CD4-positive, CD25-positive, alpha-beta regulatory T cell (primary cell): Measurements from ENCODE around the gene RPN2. TPM values are rescaled to one million over a fixed set of nuclear protein-coding genes. Genes with fewer than 3 reads are reported as not detected.
A peak's percentile ranks its signal among the peaks of the same experiment; 100 is the strongest.

Experiments
- ATAC-seq, 2 donors: fragments of 150-1000 bp; cut with Tn5 transposase; one replicate each; pipeline ENCODE4 v1.10.0; 2021; ENCODE audit warnings: low read depth in 2 of 2, moderate number of reproducible peaks in 2 of 2, moderate library complexity in 1 of 2
- DNase-seq, 3 donors: peaks; one replicate each; pipeline versions ENCODE4 v3.0.0 to v3.0.0-alpha.2; 2012 to 2022; ENCODE audit warnings: mixed read lengths in 1 of 3
- H3K27ac ChIP-seq: one replicate; pipeline ENCODE4 v1.7.0; 2013; ENCODE audit warnings: mild to moderate bottlenecking, low read length; ENCODE audit not compliant: insufficient read depth, poor library complexity, severe bottlenecking
- H3K27me3 ChIP-seq: one replicate; pipeline ENCODE4 v1.7.0; 2013; ENCODE audit warnings: low read length; ENCODE audit not compliant: control insufficient read depth, insufficient read depth
- H3K36me3 ChIP-seq: one replicate; pipeline ENCODE4 v1.7.0; 2013; ENCODE audit warnings: mild to moderate bottlenecking, low read length, moderate library complexity; ENCODE audit not compliant: control insufficient read depth, insufficient read depth
- H3K4me1 ChIP-seq: 2 replicates; pipeline ENCODE4 v1.7.0; 2013; ENCODE audit warnings: mild to moderate bottlenecking, low read length; ENCODE audit not compliant: insufficient read depth, control insufficient read depth, poor library complexity, severe bottlenecking
- H3K4me3 ChIP-seq: one replicate; pipeline ENCODE4 v1.7.0; 2013; ENCODE audit warnings: low read depth, mild to moderate bottlenecking, low read length, moderate library complexity
- H3K9me3 ChIP-seq, 2 experiments: 1 replicate in 1 of 2; 2 replicates in 1 of 2; pipeline ENCODE4 v1.7.0; 2013; ENCODE audit warnings: low read length in 2 of 2, mild to moderate bottlenecking in 1 of 2, moderate library complexity in 1 of 2; ENCODE audit not compliant: control insufficient read depth in 2 of 2
- H3K27ac Mint-ChIP-seq, 3 donors: one replicate each; pipeline ENCODE4 v1.8.0; 2020 to 2022; ENCODE audit warnings: mild to moderate bottlenecking in 3 of 3, mixed read lengths in 3 of 3, moderate library complexity in 2 of 3
- H3K27me3 Mint-ChIP-seq: one replicate; pipeline ENCODE4 v1.8.0; 2022; ENCODE audit warnings: mild to moderate bottlenecking, mixed read lengths
- H3K36me3 Mint-ChIP-seq: one replicate; pipeline ENCODE4 v1.8.0; 2020; ENCODE audit warnings: mixed read lengths
- H3K4me1 Mint-ChIP-seq, 4 donors: one replicate each; pipeline ENCODE4 v1.8.0; 2020 to 2022; ENCODE audit warnings: mixed read lengths in 4 of 4, mild to moderate bottlenecking in 1 of 4
- H3K4me3 Mint-ChIP-seq, 4 donors: one replicate each; pipeline ENCODE4 v1.8.0; 2020 to 2022; ENCODE audit warnings: mild to moderate bottlenecking in 4 of 4, mixed read lengths in 4 of 4, moderate library complexity in 3 of 4
- H3K9me3 Mint-ChIP-seq, 7 donors: one replicate each; pipeline ENCODE4 v1.8.0; 2020 to 2022; ENCODE audit warnings: mixed read lengths in 7 of 7, mild to moderate bottlenecking in 3 of 7, moderate library complexity in 2 of 7
- polyA plus RNA-seq, 4 donors: library from polyadenylated mRNA; unstranded; fragments of 300-500 nt; fragmentation: Illumina TruSeq; gene quantifications; one replicate each; pipeline ENCODE4 v1.2.3, GENCODE V29; 2021
- total RNA-seq: library from RNA; stranded (reverse); gene quantifications from one replicate; pipeline ENCODE4 v1.2.3, GENCODE V29; 2022

The RPN2 gene
- total and polyA plus RNA-seq, 5 donors from 2014 or later, result 101 to 259 (median 238) TPM

DNA sequence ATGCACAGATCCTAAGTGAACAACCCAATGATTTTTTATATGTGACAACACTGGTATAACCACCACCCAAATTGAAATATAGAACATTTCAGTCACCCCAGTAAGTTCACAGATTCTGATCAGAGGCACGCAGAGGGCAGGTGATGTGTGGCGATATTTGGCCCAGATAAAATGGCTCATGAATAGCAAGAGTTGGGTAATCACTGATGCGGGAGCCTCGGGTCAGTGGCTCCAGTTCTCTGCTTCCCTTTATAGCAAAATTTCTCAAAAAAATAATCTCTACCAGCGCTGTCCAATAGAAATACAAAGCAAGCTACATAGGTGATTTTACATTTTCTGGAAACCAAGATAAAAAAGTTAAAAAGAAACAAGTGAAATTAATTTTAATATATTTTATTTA, 67.6 kb downstream of the RPN2 start:
- Mint-ChIP-seq H3K36me3 (peaks cover 21% of the 10 kb centered on the region), H3K27me3 (no peaks in the 10 kb centered on the region), H3K4me3 (no peak overlapping the region), H3K4me1 (peaks cover 0 to 4% (median 1%) of the 10 kb centered on the region in 4 donors), H3K27ac (peak overlapping the region in 1 of 3 donors; percentile 55), H3K9me3 (peaks cover 0 to 3% (median 0%) of the 10 kb centered on the region in 7 donors)
- Histone ChIP-seq H3K36me3 (peaks cover 23% of the 10 kb centered on the region), H3K27me3 (no peaks in the 10 kb centered on the region), H3K9me3 (no peaks in the 10 kb centered on the region), H3K4me1 (no peaks in the 10 kb centered on the region), H3K4me3 (no peak overlapping the region), H3K27ac (no peak overlapping the region)
- ATAC-seq (no peak), DNase-seq (no peak)

DNA sequence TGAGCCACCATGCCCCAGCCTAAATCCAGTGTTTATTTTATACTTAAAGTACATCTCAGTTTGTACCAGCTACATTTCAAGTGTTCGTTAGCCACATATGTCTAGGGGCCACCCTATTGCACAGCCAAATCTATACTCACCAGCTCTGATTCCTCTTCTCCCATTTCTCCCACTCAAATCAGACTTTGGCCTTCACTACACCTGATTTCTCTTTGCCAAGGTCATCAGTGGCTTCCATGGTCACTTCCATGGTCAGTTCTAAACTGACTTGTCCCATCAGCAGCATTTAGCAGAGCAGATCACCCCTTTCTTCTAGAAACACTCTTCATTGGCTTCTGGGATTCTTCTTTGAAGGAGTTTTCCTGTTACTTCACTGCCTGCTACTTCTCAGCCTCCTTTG, 68.4 kb downstream of the RPN2 start:
- no peaks in the 10 kb centered on the region for H3K4me1 ChIP-seq
- H3K27ac ChIP-seq, result no peak overlapping the region
- H3K4me1 Mint-ChIP-seq, result peaks cover 0 to 4% (median 1%) of the 10 kb centered on the region in 4 donors
- H3K4me3 Mint-ChIP-seq, result no peak overlapping the region
- H3K36me3 ChIP-seq, result peaks cover 15% of the 10 kb centered on the region
- H3K9me3 ChIP-seq, result no peaks in the 10 kb centered on the region
- DNase-seq, result no peak
- H3K9me3 Mint-ChIP-seq, result peaks cover 0 to 3% (median 0%) of the 10 kb centered on the region in 7 donors
- H3K27ac Mint-ChIP-seq, result no peak overlapping the region
- no peaks in the 10 kb centered on the region for H3K27me3 Mint-ChIP-seq
- no peak overlapping the region for H3K4me3 ChIP-seq
- no peaks in the 10 kb centered on the region for H3K27me3 ChIP-seq
- H3K36me3 Mint-ChIP-seq, result peaks cover 17% of the 10 kb centered on the region
- ATAC-seq, result no peak

DNA sequence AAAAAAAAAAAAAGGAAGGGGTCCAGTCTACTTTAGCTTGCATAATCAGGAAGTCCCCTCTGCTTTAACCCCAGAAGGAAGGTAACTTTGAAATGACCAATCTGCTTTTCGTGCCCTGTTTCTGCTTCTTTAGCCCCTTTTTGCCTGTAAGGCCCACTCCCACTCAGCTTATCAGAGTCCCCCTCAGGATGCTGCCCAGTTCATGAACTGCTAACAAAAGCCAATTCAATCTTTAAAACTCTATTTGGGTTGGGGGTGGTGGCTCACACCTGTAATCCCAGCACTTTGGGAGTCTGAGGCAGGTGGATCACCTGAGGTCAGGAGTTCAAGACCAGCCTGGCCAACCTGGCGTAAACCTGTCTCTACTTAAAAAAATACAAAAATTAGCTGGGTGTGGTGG, 70.2 kb downstream of the RPN2 start:
- H3K4me1 Mint-ChIP-seq, result peaks cover 0 to 4% (median 1%) of the 10 kb centered on the region in 4 donors
- H3K27me3 Mint-ChIP-seq, result no peaks in the 10 kb centered on the region
- H3K4me3 Mint-ChIP-seq, result no peak overlapping the region
- Histone ChIP-seq H3K27me3 (no peaks in the 10 kb centered on the region), H3K36me3 (no peaks in the 10 kb centered on the region), H3K27ac (no peak overlapping the region), H3K9me3 (no peaks in the 10 kb centered on the region), H3K4me3 (no peak overlapping the region), H3K4me1 (no peaks in the 10 kb centered on the region)
- ATAC-seq, result no peak
- DNase-seq, result no peak
- H3K36me3 Mint-ChIP-seq, result peaks cover 6% of the 10 kb centered on the region
- no peak overlapping the region for H3K27ac Mint-ChIP-seq
- H3K9me3 Mint-ChIP-seq, result peaks cover 0 to 3% (median 0%) of the 10 kb centered on the region in 7 donors

DNA sequence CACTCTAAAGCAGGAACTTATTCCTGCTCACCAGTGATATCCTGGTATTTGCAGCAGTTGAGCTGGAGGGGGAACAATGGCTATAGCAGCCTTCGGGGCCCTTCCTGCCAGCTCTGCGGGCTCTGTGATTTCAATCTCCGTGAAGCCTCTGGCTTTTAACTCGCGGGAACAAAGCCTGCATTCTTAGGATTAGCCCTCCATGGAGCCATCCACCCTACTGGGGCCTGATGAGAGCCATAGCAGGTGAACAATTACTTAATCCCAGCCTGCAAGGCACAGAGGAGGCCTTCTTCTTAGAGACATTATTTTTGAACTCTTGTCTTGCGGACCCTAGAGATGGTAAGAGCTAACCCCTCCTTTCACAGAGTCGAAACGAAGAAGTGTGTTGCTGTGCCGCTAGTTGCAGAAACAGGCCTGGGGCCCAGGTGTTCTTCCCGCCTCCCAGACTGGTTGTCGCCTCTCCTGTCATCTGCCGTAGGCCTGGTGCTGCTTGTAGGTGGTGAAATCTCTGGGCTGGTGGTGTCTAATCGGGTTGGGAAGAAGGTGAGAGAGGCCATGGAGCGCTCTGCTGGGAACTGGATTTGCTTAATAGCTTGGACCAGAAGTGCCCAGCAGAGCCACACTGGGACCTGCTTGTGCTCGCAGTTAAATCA, 72.8 kb downstream of the RPN2 start:
- Mint-ChIP-seq H3K4me3 (no peak overlapping the region), H3K4me1 (peaks cover 0 to 4% (median 1%) of the 10 kb centered on the region in 4 donors), H3K9me3 (peaks cover 0 to 6% (median 0%) of the 10 kb centered on the region in 7 donors), H3K27ac (no peak overlapping the region), H3K36me3 (no peaks in the 10 kb centered on the region), H3K27me3 (peaks cover 7% of the 10 kb centered on the region)
- Histone ChIP-seq H3K4me3 (no peak overlapping the region), H3K36me3 (no peaks in the 10 kb centered on the region), H3K27ac (no peak overlapping the region), H3K27me3 (no peaks in the 10 kb centered on the region), H3K9me3 (no peaks in the 10 kb centered on the region), H3K4me1 (no peaks in the 10 kb centered on the region)
- ATAC-seq (no peak), DNase-seq (no peak)

DNA sequence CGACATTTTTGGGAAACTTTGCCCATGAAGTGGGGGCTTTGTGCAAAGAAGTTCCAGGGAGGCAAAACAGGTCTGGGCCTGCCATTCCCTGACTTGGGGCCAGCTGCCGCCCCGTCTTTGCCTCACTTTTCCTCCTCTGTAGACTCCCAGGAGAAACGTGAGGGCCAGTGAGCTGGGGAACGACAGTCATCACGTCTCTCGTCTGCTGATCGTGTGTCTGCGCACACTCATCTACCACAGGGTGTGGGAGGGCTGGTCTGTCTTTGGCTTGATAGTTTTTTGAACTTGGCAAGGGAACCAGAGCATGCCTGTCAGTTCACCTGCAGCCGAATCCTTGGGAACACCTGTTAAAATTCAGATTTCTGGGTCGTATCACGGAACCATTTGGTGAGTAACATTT, 74.0 kb downstream of the RPN2 start:
- no peaks in the 10 kb centered on the region for H3K36me3 Mint-ChIP-seq
- ATAC-seq (no peak), DNase-seq (no peak)
- peaks cover 0 to 6% (median 0%) of the 10 kb centered on the region in 7 donors for H3K9me3 Mint-ChIP-seq
- H3K27me3 ChIP-seq, result no peaks in the 10 kb centered on the region
- H3K27ac Mint-ChIP-seq, result no peak overlapping the region
- H3K27ac ChIP-seq, result no peak overlapping the region
- H3K4me1 Mint-ChIP-seq, result peaks cover 0 to 4% (median 1%) of the 10 kb centered on the region in 4 donors
- H3K27me3 Mint-ChIP-seq, result peaks cover 7% of the 10 kb centered on the region
- H3K4me1 ChIP-seq, result no peaks in the 10 kb centered on the region
- H3K4me3 ChIP-seq, result no peak overlapping the region
- no peak overlapping the region for H3K4me3 Mint-ChIP-seq
- H3K36me3 ChIP-seq, result no peaks in the 10 kb centered on the region
- no peaks in the 10 kb centered on the region for H3K9me3 ChIP-seq

GRCh38 chr20:37254114-37254878, 75.2 kb downstream of the RPN2 start:
- H3K36me3 ChIP-seq, result no peaks in the 10 kb centered on the region
- H3K27ac ChIP-seq, result no peak overlapping the region
- H3K4me1 Mint-ChIP-seq, result peaks cover 0 to 2% (median 0%) of the 10 kb centered on the region in 4 donors
- H3K4me3 ChIP-seq, result no peak overlapping the region
- no peak overlapping the region for H3K4me3 Mint-ChIP-seq
- H3K36me3 Mint-ChIP-seq, result no peaks in the 10 kb centered on the region
- H3K9me3 ChIP-seq, result no peaks in the 10 kb centered on the region
- peaks cover 7% of the 10 kb centered on the region for H3K27me3 Mint-ChIP-seq
- H3K27me3 ChIP-seq, result no peaks in the 10 kb centered on the region
- DNase-seq (no peak), ATAC-seq (no peak)
- no peaks in the 10 kb centered on the region for H3K4me1 ChIP-seq
- peaks cover 0 to 6% (median 0%) of the 10 kb centered on the region in 7 donors for H3K9me3 Mint-ChIP-seq
- H3K27ac Mint-ChIP-seq, result no peak overlapping the region

DNA sequence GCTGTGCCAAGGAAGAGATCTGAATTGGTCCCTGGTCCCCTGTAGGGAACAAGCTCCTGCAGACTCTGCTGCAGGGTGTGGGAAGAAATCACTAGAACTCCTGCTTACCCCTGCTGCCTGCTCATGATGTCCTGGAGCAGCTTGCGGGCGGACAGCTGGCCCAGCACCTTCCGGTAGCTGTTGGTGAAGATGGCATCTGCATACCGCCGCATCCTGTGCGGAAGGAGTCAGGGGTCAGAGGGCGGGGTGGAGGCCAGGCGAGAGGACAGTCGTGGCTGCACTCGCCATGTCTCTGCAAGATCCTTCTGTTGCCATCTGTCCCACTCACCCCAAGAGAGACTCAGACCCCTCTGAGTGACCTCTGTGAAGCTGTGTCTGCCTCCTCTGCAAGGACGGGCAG, 77.2 kb downstream of the RPN2 start:
- Histone ChIP-seq H3K4me3 (no peak overlapping the region), H3K36me3 (no peaks in the 10 kb centered on the region), H3K4me1 (no peaks in the 10 kb centered on the region), H3K9me3 (no peaks in the 10 kb centered on the region), H3K27me3 (no peaks in the 10 kb centered on the region), H3K27ac (no peak overlapping the region)
- no peaks in the 10 kb centered on the region for H3K4me1 Mint-ChIP-seq
- peaks cover 0 to 6% (median 0%) of the 10 kb centered on the region in 7 donors for H3K9me3 Mint-ChIP-seq
- no peak overlapping the region for H3K4me3 Mint-ChIP-seq
- H3K36me3 Mint-ChIP-seq, result no peaks in the 10 kb centered on the region
- ATAC-seq, result no peak
- H3K27me3 Mint-ChIP-seq, result peaks cover 14% of the 10 kb centered on the region
- no peak overlapping the region for H3K27ac Mint-ChIP-seq
- DNase-seq, result no peak
